RWPE1 (cell line): ENCODE results near the gene SSR2.

Experiments
- CTCF ChIA-PET: fragments of 350-600 bp; sonication (Branson Sonifier 250); formaldehyde crosslinking; extraction: SDS; loops from one replicate; lab custom pipeline; 2021; lab: Yijun Ruan, JAX
- POLR2A ChIA-PET: fragments of 400-600 bp; formaldehyde crosslinking; extraction: SDS; loops from one replicate; lab custom pipeline; 2020; ENCODE audit warnings: antibody characterized with exemption; ENCODE audit not compliant: low non-redundant PET; lab: Yijun Ruan, JAX
- DNase-seq: peaks from one replicate; pipeline ENCODE4 v3.0.0; 2012; ENCODE audit warnings: low spot score
- H3K27ac ChIP-seq: fragments of 450-650 bp; 2 replicates; pipeline ENCODE4 v1.5.1; 2017
- CTCF ChIP-seq: fragments of 450-650 bp; conservative IDR thresholded peaks from 2 replicates; pipeline ENCODE4 v1.5.1; 2017; ENCODE audit warnings: low read depth, mild to moderate bottlenecking

SSR2 gene

GRCh38 chr1:156020293-156021092, at the start of gene SSR2:
Gene SSR2, minus strand, starts transcription at chr1:156020951. Its CDS starts 784 bp downstream, at chr1:156020167.
- no peak for TF ChIP-seq CTCF
- H3K27ac ChIP-seq = peak within 1 kb of the TSS; percentile 80
- CTCF ChIA-PET = interaction anchor here (0.7 to 1.1 kb wide), 2 partner anchors 46 to 77 kb away, joined by 3 to 4 read pairs; no protein-coding TSS in a partner anchor
- DNase-seq = peak; percentile 96
- POLR2A ChIA-PET = no interaction called here

GRCh38 chr1:156070548-156070947, 49.8 kb upstream of the SSR2 start:
- DNase-seq = no peak
- no peak for TF ChIP-seq CTCF
- POLR2A ChIA-PET = interaction anchor here (0.6 kb wide), 1 partner anchor 994 kb away, joined by 3 read pairs; no protein-coding TSS in a partner anchor
- H3K27ac ChIP-seq = no peak overlapping the region
- CTCF ChIA-PET = no interaction called here

GRCh38 chr1:156069490-156070455, 49.0 kb upstream of the SSR2 start:
- no peak for TF ChIP-seq CTCF
- DNase-seq = no peak
- no peak overlapping the region for H3K27ac ChIP-seq
- ChIA-PET CTCF (interaction anchor here (0.6 to 1.0 kb wide), 2 partner anchors 10 to 137 kb away, joined by 3 to 4 read pairs; no protein-coding TSS in a partner anchor), POLR2A (no interaction called here)

- no peak for TF ChIP-seq CTCF
- no peak overlapping the region for H3K27ac ChIP-seq
- DNase-seq = no peak
- ChIA-PET POLR2A (no interaction called here), CTCF (interaction anchor here (1.0 kb wide), 1 partner anchor 8 kb away, joined by 4 read pairs; no protein-coding TSS in a partner anchor)
Observed at GRCh38 chr1:156067262-156067661, 46.5 kb upstream of the SSR2 start.

GRCh38 chr1:156065871-156066270, 45.1 kb upstream of the SSR2 start:
- H3K27ac ChIP-seq = no peak overlapping the region
- no peak for DNase-seq
- no peak for TF ChIP-seq CTCF
- ChIA-PET POLR2A (no interaction called here), CTCF (interaction anchor here (0.6 to 1.1 kb wide), 7 partner anchors 8 to 167 kb away, joined by 3 to 6 read pairs (median 3); partner anchors contain the start of gene SSR2)

GRCh38 chr1:156065212-156065611, 44.5 kb upstream of the SSR2 start:
- ChIA-PET POLR2A (no interaction called here), CTCF (interaction anchor here (0.5 to 0.6 kb wide), 4 partner anchors 8 to 194 kb away, joined by 3 to 5 read pairs (median 4); no protein-coding TSS in a partner anchor)
- DNase-seq = no peak
- no peak overlapping the region for H3K27ac ChIP-seq
- no peak for TF ChIP-seq CTCF
